HG03442 (cell line): Measurements from ENCODE around the gene GOLGA8S.
"Not testable (repeated sequence)": the region's sequence is repeated elsewhere in the genome, so short reads cannot be mapped to it uniquely, and the experiment has no call there.

Source experiments
- ATAC-seq: cut with Tn5 transposase; IDR thresholded peaks from one replicate; pipeline ENCODE4 v1.9.1; 2021; ENCODE audit warnings: mild to moderate bottlenecking, moderate library complexity; ENCODE audit not compliant: unreplicated experiment

GOLGA8S gene

DNA sequence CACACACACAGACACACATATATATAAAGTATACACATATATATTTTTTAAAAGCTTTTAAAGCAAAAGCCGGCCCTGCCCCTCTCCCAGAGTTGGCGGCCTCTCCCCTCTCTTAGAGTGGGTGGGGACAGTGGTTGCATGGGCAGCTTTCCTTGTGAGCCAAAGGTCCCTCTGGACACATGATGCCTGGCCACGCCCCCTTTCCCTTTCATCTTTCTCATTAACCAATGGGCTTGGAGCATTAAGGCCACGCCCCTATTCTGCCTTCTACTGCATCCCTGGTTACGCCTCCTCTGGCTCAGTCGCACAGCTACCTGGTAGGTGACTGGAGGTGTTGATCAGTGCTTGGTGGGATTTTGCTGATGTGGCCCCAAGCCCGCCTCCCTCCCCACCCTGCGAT, at the start of gene GOLGA8S:
Gene GOLGA8S, plus strand, starts transcription at position 301 of the 400 bp plus-strand sequence. Its CDS starts 62 bp downstream, at position 363.
- ATAC-seq, result not testable (repeated sequence)

- ATAC-seq, result not testable (repeated sequence)
These were observed 49.7 kb upstream of the GOLGA8S start for GRCh38 chr15:23304805-23305204.

- not testable (repeated sequence) for ATAC-seq
These were observed 48.6 kb upstream of the GOLGA8S start for GRCh38 chr15:23305921-23306320.

- not testable (repeated sequence) for ATAC-seq
These were observed 43.3 kb upstream of the GOLGA8S start for GRCh38 chr15:23311233-23311632.

GRCh38 chr15:23334096-23334495, 20.5 kb upstream of the GOLGA8S start, which contains the start of gene GOLGA6L26:
GOLGA6L26 (minus strand) TSS chr15:23334196; CDS start chr15:23334135, 61 bp downstream.
- ATAC-seq, result not testable (repeated sequence)

- not testable (repeated sequence) for ATAC-seq
These were observed 8.1 kb downstream of the GOLGA8S start for GRCh38 chr15:23362622-23363021.

GRCh38 chr15:23364261-23364660, 9.7 kb downstream of the GOLGA8S start:
- ATAC-seq, result not testable (repeated sequence)

GRCh38 chr15:23370578-23370977, 16.0 kb downstream of the GOLGA8S start:
- no peak for ATAC-seq

DNA sequence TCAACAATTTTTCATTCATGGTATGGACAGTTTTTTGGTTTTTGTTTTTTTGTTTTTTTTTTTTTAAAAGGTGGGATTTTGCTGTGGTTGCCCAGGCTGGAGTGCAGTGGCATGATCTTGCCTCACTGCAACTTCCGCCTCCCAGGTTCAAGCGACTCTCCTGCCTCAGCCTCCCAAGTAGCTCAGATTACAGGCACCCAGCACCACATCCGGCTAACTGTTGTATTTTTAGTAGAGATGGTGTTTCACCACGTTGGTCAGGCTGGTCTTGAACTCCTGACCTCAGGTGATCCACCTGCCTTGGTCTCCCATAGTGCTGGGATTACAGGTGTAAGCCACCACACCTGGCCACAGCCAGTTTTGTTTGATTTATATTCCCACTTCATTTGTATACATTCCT, 16.6 kb downstream of the GOLGA8S start:
- ATAC-seq, result not testable (repeated sequence)

DNA sequence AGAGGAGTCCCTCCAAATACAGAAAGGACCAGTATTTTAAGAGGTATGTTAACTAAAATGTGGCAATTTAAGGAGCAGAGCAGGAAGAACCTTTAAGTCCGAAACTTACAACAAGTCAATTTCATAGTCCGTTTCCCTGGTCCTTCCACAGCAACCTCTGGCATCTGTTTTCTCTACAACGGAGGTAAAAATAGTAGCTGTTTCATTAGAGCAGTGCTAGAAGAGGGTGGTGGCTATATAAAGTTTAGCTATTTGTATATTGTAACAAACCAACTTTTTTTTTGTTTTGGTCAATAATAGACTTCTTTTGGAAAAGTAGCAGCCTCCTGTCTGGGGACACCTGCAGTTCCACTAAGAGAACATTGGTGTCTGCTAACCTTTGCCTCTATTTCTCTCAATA, 17.3 kb downstream of the GOLGA8S start:
- ATAC-seq, result not testable (repeated sequence)

- no peak for ATAC-seq
These were observed 17.7 kb downstream of the GOLGA8S start for GRCh38 chr15:23372284-23372683.

DNA sequence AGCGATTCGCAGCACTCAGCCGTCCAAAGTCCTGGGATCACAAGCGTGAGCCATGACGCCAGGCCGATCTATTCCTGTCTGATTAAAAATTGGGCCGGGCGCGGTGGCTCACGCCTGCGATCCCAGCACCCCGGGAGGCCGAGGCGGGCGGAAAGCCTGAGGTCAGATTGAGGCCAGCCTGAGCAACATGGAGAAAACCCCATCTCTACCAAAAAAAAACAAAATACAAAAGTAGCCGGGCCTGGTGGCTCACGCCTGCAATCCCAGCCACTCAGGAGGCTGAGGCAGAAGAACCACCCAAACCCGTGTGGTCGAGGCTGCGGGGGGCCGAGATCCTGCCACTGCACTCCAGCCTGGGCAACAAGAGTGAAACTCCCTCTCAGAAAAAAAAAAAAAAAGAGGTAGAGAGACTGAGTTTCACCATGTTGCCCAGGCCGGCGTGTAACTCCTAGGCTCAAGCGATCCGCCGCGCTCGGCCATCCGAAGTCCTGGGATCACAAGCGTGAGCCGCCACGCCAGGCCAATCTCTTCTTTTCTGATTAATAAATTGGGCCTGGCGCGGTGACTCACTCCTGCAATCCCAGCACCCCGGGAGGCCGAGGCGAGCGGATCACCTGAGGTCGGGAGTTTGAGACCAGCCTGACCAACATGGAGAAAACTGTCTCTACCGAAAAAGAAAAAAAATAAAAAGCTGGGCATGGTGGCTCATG, 18.5 kb downstream of the GOLGA8S start:
- not testable (repeated sequence) for ATAC-seq

DNA sequence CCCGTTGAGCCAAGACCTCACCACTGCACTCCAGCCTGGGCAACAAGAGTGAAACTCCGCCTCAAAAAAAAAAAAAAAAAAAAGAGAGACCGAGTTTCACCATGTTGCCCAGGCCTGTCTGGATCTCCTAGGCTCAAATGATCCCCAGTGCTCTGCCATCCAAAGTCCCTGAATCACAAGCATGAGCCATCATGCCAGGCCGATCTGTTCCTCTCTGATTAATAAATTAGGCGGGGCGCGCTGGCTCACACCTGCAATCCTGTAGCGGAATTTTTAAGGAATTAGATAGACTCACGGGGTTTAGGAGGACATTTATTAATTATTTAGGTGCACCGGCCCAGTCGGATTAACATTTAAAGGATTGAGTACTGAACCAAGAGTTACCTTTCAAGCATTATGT, 19.7 kb downstream of the GOLGA8S start:
- not testable (repeated sequence) for ATAC-seq

DNA sequence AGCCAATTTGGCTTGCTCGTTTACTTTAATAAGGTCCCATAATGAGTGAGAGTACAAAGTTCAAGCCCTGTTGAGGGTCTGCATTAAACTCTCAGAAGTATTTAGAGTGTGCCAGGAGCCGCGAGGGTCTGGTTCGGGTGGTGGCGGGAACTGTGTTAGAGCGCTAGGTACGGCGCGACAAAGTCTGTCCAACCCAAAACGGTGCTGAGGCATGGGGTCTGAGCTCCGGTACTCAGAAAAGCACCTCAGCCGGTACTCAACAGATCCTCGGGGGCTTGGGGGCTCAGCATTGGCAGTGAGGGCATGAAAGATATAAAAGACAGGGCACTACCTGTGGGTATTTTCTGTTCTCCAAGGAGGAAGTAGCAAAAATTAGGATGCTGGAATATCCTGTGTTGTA, 24.4 kb downstream of the GOLGA8S start:
- not testable (repeated sequence) for ATAC-seq

- ATAC-seq, result not testable (repeated sequence)
These were observed 26.2 kb downstream of the GOLGA8S start for GRCh38 chr15:23380700-23381099.

- ATAC-seq, result not testable (repeated sequence)
These were observed 26.6 kb downstream of the GOLGA8S start for GRCh38 chr15:23381192-23381591.

DNA sequence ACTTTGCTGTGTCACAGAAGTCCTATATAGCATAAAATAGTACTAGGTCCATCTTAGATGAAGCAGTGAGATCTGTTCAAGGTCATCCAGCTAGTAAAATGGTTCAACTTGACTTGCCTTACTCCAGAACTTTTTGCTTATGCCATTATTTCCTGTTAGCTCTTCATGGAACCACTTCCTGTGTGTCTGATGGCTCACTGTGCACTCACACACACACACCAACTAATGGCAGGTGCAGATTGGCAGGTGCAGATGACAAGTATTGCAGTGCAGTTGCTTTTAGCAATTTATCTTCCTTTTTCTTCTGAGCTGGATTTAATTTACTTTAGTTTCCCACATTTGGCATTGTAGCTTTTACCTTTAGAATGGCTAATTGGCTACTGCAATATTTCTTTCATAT, 29.8 kb downstream of the GOLGA8S start:
- ATAC-seq, result no peak

- ATAC-seq, result no peak
These were observed 31.4 kb downstream of the GOLGA8S start for GRCh38 chr15:23385886-23386430.

- no peak for ATAC-seq
These were observed 33.2 kb downstream of the GOLGA8S start for GRCh38 chr15:23387621-23388190.

DNA sequence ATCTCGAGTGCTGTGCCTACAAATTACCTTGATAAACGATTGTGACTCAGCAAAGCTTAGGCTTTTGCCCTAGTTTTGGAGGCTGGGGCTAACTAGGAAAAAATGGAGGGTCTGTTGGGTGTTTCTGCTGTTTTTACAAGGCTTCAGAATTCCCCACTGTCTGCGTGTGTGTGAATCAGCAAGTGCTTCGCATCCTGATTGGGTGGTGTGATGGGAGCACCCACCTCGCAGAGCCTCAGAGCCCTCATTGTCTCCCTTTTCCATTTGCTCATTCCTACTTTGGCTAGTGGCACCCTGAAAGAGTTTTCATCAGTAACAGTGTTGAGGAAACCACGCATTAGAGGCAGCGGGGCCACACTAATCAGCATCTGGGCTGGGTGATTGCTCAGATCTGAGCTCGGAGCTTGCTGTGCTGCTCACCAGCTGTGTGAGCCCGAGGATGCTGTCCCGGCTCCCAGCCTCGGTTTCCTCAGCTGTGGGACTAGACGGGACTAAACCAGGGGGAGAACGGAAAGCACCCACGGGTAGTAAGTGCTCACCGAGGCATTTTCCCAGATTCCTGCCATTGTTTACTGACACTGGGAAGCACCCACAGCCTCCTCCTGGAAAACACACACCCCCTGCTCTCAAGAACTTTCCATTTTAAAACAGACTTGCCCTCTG, 40.6 kb downstream of the GOLGA8S start:
- ATAC-seq, result no peak

GRCh38 chr15:23395832-23396231, 41.3 kb downstream of the GOLGA8S start:
- no peak for ATAC-seq
